HEK293 (cell line): Measurements from ENCODE around the gene TNIK.

Source experiments
- CTCF ChIP-seq: fragments of 450-650 bp; formaldehyde crosslinking; IDR thresholded peaks from 2 replicates; pipeline ENCODE4 v1.5.1; 2016; ENCODE audit warnings: missing biosample characterization, missing genetic modification characterization
- HOXC10 ChIP-seq: sonication (generic); formaldehyde crosslinking; IDR thresholded peaks from 2 replicates; pipeline ENCODE4 v1.8.1; 2023; ENCODE audit warnings: mild to moderate bottlenecking, missing genetic modification reagents
- REST ChIP-seq: fragments of 450-650 bp; formaldehyde crosslinking; IDR thresholded peaks from 2 replicates; pipeline ENCODE4 v1.5.1; 2016; ENCODE audit warnings: missing biosample characterization, missing genetic modification characterization
- ZNF138 ChIP-seq: fragments of 450-650 bp; formaldehyde crosslinking; IDR thresholded peaks from 2 replicates; pipeline ENCODE4 v1.5.1; 2016; ENCODE audit warnings: missing biosample characterization, missing genetic modification characterization, borderline replicate concordance
- ZNF140 ChIP-seq: fragments of 450-650 bp; formaldehyde crosslinking; IDR thresholded peaks from 2 replicates; pipeline ENCODE4 v1.5.1; 2016; ENCODE audit warnings: missing biosample characterization, missing genetic modification characterization
- ZNF18 ChIP-seq: fragments of 450-650 bp; formaldehyde crosslinking; IDR thresholded peaks from 2 replicates; pipeline ENCODE4 v1.5.1; 2016; ENCODE audit warnings: missing biosample characterization, missing genetic modification characterization
- ZNF37A ChIP-seq: fragments of 450-650 bp; IDR thresholded peaks from 2 replicates; pipeline ENCODE4 v1.5.1; 2018; ENCODE audit warnings: missing biosample characterization, missing genetic modification characterization
- ZNF600 ChIP-seq: fragments of 450-650 bp; formaldehyde crosslinking; IDR thresholded peaks from 2 replicates; pipeline ENCODE4 v1.5.1; 2016; ENCODE audit warnings: missing biosample characterization, missing genetic modification characterization

DNA sequence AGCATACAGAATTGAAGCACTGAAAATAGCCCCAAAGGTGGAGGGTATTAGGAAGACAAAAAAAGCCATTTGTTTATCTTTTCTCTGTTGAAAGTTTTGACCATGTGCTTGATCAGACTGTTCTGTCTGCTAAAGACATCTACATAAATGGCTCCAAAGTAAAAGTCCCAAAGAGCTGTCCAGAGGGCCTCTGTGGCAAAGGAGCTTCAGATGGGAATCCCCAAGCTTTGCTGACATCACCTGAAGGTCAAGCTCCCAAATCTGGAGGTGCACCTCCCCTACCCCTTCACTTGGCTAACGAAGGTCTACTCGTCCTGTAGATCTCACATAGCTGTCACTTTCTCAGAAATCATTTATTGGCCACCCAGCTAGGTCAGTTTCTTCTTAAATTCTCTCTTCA lies 239.1 kb downstream of the TNIK start:
- TF ChIP-seq HOXC10, result no peak
- TF ChIP-seq ZNF138, result no peak
- TF ChIP-seq CTCF, result no peak
- no peak for TF ChIP-seq ZNF140 (tag by site-specific recombination)
- TF ChIP-seq ZNF600, result no peak
- no peak for TF ChIP-seq REST (tag by site-specific recombination)
- TF ChIP-seq ZNF37A (tag by site-specific recombination), result no peak
- no peak for TF ChIP-seq ZNF18 (tag by site-specific recombination)
